Activated T-helper 17 cell treated with anti-CD3 and anti-CD28 coated beads, Interleukin-2, amount 50 U/mL, for 72 hours (primary cell): ENCODE data around the gene TMEM247. TPM values are rescaled to one million over a fixed set of nuclear protein-coding genes. Genes with fewer than 3 reads are reported as not detected.

Experiments used
- ATAC-seq: fragments of 150-1000 bp; cut with Tn5 transposase; replicated peaks from 2 replicates; pipeline ENCODE4 v1.10.0; 2021; ENCODE audit warnings: mild to moderate bottlenecking, moderate library complexity
- H3K27ac Mint-ChIP-seq: one replicate; pipeline ENCODE4 v1.8.0; 2022; ENCODE audit warnings: mixed read lengths
- H3K27me3 Mint-ChIP-seq: one replicate; pipeline ENCODE4 v1.8.0; 2022; ENCODE audit warnings: mixed read lengths
- H3K36me3 Mint-ChIP-seq: one replicate; pipeline ENCODE4 v1.8.0; 2022; ENCODE audit warnings: low read depth, mild to moderate bottlenecking, mixed read lengths
- H3K4me1 Mint-ChIP-seq: one replicate; pipeline ENCODE4 v1.8.0; 2022; ENCODE audit warnings: mixed read lengths
- H3K4me3 Mint-ChIP-seq: one replicate; pipeline ENCODE4 v1.8.0; 2022; ENCODE audit warnings: mild to moderate bottlenecking, mixed read lengths
- H3K9me3 Mint-ChIP-seq: one replicate; pipeline ENCODE4 v1.8.0; 2022; ENCODE audit warnings: mixed read lengths
- total RNA-seq, 2 donors: library from RNA; stranded (reverse); gene quantifications; one replicate each; pipeline ENCODE4 v1.2.3, GENCODE V29; 2022

TMEM247 gene
- total RNA-seq, 2 donors from 2014 or later: not detected

DNA sequence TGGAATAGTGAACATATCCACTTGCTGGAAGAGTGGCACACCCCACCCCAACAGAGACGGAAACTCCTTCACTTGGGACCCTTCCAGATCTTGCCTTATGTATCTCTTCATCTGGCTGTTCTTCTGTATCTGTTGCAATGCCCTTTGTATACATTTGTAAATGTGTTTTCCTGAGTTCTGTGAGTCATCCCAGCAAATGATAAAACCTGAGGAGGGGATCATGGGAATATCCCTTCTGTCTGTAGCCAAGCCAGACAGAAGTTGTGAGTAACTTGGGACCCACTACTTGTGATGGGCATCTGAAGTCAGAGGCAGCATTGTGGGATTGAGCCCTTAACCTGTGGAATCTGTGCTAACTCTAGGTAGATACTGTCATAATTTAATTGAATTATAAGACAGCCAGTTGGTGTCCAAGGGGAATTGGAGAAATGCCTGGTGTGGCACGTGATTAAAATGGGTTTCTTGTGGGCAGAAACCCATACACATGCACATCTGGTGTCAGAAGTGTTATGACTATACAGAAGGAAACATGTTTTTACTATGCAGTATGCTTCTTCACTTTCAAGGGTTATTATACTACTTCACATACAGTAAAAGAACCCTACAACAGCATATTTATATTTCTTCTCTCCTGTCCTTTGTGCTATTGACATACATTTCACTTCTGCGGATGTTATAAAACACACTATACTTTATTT lies 32.3 kb upstream of the TMEM247 start:
- Mint-ChIP-seq H3K27ac (no peak overlapping the region), H3K4me3 (no peak overlapping the region)

DNA sequence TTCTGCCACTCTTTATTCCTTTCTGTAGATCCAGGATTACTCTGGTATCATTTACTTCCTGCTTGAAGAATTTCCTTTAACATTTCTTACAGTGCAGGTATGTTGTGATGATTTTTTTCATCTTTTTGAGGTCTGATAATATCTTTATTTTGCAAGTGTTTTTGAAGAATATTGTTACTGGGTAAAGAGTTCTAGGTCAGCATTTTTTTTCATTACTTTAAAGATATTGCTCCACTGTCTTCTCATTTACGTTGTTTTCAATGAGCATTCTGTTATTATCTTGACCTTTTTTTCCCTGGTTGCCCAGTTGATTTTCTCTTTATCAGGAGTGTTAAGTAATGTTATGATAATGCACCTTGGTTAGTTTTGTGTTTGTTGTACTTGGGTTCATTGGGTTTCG lies 31.7 kb upstream of the TMEM247 start:
- peaks cover 5% of the 10 kb centered on the region for H3K9me3 Mint-ChIP-seq
- H3K4me3 Mint-ChIP-seq: no peak overlapping the region
- H3K27ac Mint-ChIP-seq: no peak overlapping the region
- no peaks in the 10 kb centered on the region for H3K4me1 Mint-ChIP-seq
- no peak for ATAC-seq
- no peaks in the 10 kb centered on the region for H3K36me3 Mint-ChIP-seq
- peaks cover 3% of the 10 kb centered on the region for H3K27me3 Mint-ChIP-seq

More for the DNA sequence above, 32.3 kb upstream of the TMEM247 start:
- H3K4me1 Mint-ChIP-seq: no peaks in the 10 kb centered on the region
- H3K36me3 Mint-ChIP-seq: no peaks in the 10 kb centered on the region
- H3K27me3 Mint-ChIP-seq: peaks cover 3% of the 10 kb centered on the region
- ATAC-seq: no peak
- H3K9me3 Mint-ChIP-seq: peaks cover 5% of the 10 kb centered on the region

GRCh38 chr2:46448111-46448510 lies 31.3 kb upstream of the TMEM247 start:
- Mint-ChIP-seq H3K4me1 (no peaks in the 10 kb centered on the region), H3K27me3 (peaks cover 3% of the 10 kb centered on the region), H3K27ac (no peak overlapping the region), H3K36me3 (no peaks in the 10 kb centered on the region), H3K9me3 (peaks cover 5% of the 10 kb centered on the region), H3K4me3 (no peak overlapping the region)
- ATAC-seq: no peak

- peaks cover 5% of the 10 kb centered on the region for H3K27me3 Mint-ChIP-seq
- ATAC-seq: no peak
- peaks cover 5% of the 10 kb centered on the region for H3K9me3 Mint-ChIP-seq
Measured at GRCh38 chr2:46448641-46449040, 30.7 kb upstream of the TMEM247 start.

DNA sequence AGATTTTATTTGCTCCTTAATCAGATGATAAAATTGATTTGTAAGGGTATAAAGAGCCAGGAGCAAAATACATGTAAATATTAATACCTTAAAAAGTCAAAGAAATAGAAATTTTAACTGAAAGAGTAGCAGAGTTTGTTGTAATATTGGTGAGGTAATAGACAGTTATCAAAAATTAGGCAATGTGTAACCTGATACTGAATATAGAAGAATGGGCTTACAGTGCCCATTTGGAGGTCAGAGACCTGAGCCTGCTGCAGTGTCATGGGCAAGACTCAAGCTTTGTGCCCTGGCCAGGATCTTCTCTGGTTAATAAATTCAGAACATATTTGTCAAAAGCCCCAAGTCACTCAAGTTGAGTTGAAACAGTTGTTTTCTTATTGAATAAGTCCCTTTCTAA lies 29.7 kb upstream of the TMEM247 start:
- no peak for ATAC-seq
- Mint-ChIP-seq H3K36me3 (no peaks in the 10 kb centered on the region), H3K27me3 (peaks cover 8% of the 10 kb centered on the region), H3K4me3 (no peak overlapping the region), H3K27ac (no peak overlapping the region), H3K4me1 (no peaks in the 10 kb centered on the region), H3K9me3 (peaks cover 5% of the 10 kb centered on the region)

More at GRCh38 chr2:46448641-46449040, 30.7 kb upstream of the TMEM247 start:
- no peak overlapping the region for H3K4me3 Mint-ChIP-seq
- H3K27ac Mint-ChIP-seq: no peak overlapping the region
- no peaks in the 10 kb centered on the region for H3K36me3 Mint-ChIP-seq
- no peaks in the 10 kb centered on the region for H3K4me1 Mint-ChIP-seq

GRCh38 chr2:46451131-46451711 lies 28.1 kb upstream of the TMEM247 start:
- Mint-ChIP-seq H3K4me3 (no peak overlapping the region), H3K27me3 (peaks cover 8% of the 10 kb centered on the region), H3K36me3 (no peaks in the 10 kb centered on the region), H3K4me1 (no peaks in the 10 kb centered on the region), H3K27ac (no peak overlapping the region), H3K9me3 (no peaks in the 10 kb centered on the region)
- ATAC-seq: no peak

- Mint-ChIP-seq H3K27me3 (peaks cover 5% of the 10 kb centered on the region), H3K4me3 (no peak overlapping the region), H3K4me1 (peaks cover 6% of the 10 kb centered on the region), H3K27ac (no peak overlapping the region), H3K36me3 (no peaks in the 10 kb centered on the region), H3K9me3 (no peaks in the 10 kb centered on the region)
- no peak for ATAC-seq
Measured at GRCh38 chr2:46456789-46457188, 22.6 kb upstream of the TMEM247 start.

- H3K4me1 Mint-ChIP-seq: peaks cover 6% of the 10 kb centered on the region
- H3K4me3 Mint-ChIP-seq: no peak overlapping the region
- no peaks in the 10 kb centered on the region for H3K36me3 Mint-ChIP-seq
- no peak overlapping the region for H3K27ac Mint-ChIP-seq
- no peak for ATAC-seq
- H3K9me3 Mint-ChIP-seq: no peaks in the 10 kb centered on the region
- no peaks in the 10 kb centered on the region for H3K27me3 Mint-ChIP-seq
Measured at GRCh38 chr2:46458763-46459500, 20.4 kb upstream of the TMEM247 start.

DNA sequence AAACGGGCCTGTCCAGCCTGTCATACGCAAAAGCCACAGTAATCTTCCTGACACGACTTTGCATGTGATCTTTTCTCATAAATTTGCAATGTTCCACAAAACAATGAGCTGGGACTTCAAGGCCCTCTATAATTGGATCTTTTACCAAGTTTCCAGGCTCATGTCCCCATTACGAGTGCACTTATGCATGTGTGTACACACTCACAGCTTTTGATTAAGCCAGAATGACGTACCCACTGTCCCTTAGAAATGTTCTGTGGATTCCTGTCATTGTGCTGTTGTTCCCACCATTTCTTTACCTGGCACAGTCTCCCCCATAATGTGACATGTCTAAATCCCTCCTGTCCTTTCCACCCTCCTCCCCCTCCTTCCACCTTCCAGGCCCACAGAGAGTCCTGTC lies 19.7 kb upstream of the TMEM247 start:
- Mint-ChIP-seq H3K27ac (no peak overlapping the region), H3K4me3 (no peak overlapping the region), H3K9me3 (no peaks in the 10 kb centered on the region), H3K36me3 (no peaks in the 10 kb centered on the region), H3K27me3 (no peaks in the 10 kb centered on the region), H3K4me1 (peaks cover 6% of the 10 kb centered on the region)
- ATAC-seq: no peak

DNA sequence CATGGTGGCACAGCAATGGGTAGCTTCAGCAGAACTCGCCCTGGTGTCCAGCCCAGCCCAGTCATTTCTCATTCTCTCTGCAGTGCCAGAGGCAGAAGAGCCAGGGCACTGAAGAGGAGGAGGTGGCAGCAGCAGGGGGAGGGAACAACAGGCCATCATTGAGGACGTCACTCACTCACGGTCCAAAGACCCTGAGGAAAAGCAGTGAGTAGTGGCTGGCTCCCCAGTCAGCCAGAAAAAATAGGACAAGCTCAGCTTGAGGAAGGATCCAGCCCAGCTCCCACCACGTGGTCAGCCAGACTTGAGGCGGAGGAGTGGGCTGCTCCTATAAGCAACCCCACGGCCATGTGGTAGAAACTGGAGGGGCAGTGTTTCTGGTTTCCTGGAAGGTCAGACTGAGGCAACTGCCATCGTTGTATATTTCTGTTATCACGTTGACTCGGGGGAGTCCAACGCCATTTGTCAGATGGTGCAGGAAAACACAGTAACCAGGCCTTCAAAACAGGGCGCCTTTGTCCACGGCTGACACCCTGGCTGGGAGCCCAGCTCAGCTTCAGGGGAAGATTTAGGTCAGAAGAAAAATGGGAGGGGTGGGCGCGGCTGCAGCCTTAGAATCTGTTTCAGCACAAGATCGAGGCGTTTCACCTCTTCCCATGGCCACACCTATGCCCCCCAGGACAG lies 19.0 kb upstream of the TMEM247 start:
- Mint-ChIP-seq H3K4me1 (peaks cover 6% of the 10 kb centered on the region), H3K4me3 (no peak overlapping the region), H3K36me3 (no peaks in the 10 kb centered on the region), H3K27me3 (no peaks in the 10 kb centered on the region), H3K27ac (no peak overlapping the region), H3K9me3 (no peaks in the 10 kb centered on the region)
- ATAC-seq: no peak

- Mint-ChIP-seq H3K4me3 (no peak overlapping the region), H3K27ac (peak overlapping the region; percentile 39), H3K36me3 (no peaks in the 10 kb centered on the region), H3K4me1 (peaks cover 6% of the 10 kb centered on the region), H3K9me3 (no peaks in the 10 kb centered on the region), H3K27me3 (no peaks in the 10 kb centered on the region)
- peak; percentile 63 for ATAC-seq
Measured at GRCh38 chr2:46461011-46461674, 18.2 kb upstream of the TMEM247 start.

GRCh38 chr2:46461709-46462171 lies 17.6 kb upstream of the TMEM247 start:
- H3K4me3 Mint-ChIP-seq: no peak overlapping the region
- H3K36me3 Mint-ChIP-seq: no peaks in the 10 kb centered on the region
- H3K27me3 Mint-ChIP-seq: no peaks in the 10 kb centered on the region
- peak overlapping the region; percentile 39 for H3K27ac Mint-ChIP-seq
- H3K9me3 Mint-ChIP-seq: no peaks in the 10 kb centered on the region
- ATAC-seq: peak; percentile 18
- peaks cover 6% of the 10 kb centered on the region for H3K4me1 Mint-ChIP-seq

- Mint-ChIP-seq H3K4me1 (peaks cover 6% of the 10 kb centered on the region), H3K27ac (no peak overlapping the region), H3K27me3 (no peaks in the 10 kb centered on the region), H3K36me3 (no peaks in the 10 kb centered on the region), H3K4me3 (no peak overlapping the region), H3K9me3 (no peaks in the 10 kb centered on the region)
- no peak for ATAC-seq
Measured at GRCh38 chr2:46462936-46463335, 16.4 kb upstream of the TMEM247 start.

GRCh38 chr2:46469116-46469515 lies 10.2 kb upstream of the TMEM247 start:
- Mint-ChIP-seq H3K36me3 (no peaks in the 10 kb centered on the region), H3K4me3 (no peak overlapping the region), H3K27ac (no peak overlapping the region), H3K9me3 (no peaks in the 10 kb centered on the region), H3K4me1 (no peaks in the 10 kb centered on the region), H3K27me3 (no peaks in the 10 kb centered on the region)
- ATAC-seq: no peak
